Measurements from ENCODE around the gene MDC1. TPM values are rescaled to one million over a fixed set of nuclear protein-coding genes. Genes with fewer than 3 reads are reported as not detected.

MDC1 gene
- polyA plus RNA-seq, 1 donor: 53.0 TPM

- no peak for DNase-seq
These were observed 13.3 kb downstream of the MDC1 start for GRCh38 chr6:30703821-30704220.

GRCh38 chr6:30703011-30703410 lies 14.1 kb downstream of the MDC1 start:
- no peak for DNase-seq

GRCh38 chr6:30700340-30700739 lies 16.7 kb downstream of the MDC1 start:
- DNase-seq: no peak

- no peak for DNase-seq
These were observed 20.6 kb downstream of the MDC1 start for GRCh38 chr6:30696432-30696831.

- DNase-seq: no peak
These were observed 25.8 kb downstream of the MDC1 start for GRCh38 chr6:30691208-30691847.

GRCh38 chr6:30690403-30691207 lies 26.5 kb downstream of the MDC1 start, which contains the start of gene NRM:
TSS of gene NRM (minus strand) at chr6:30690984. CDS start at chr6:30690974, 10 bp downstream.
- DNase-seq: peak; percentile 87

- DNase-seq: no peak
These were observed 27.1 kb downstream of the MDC1 start for GRCh38 chr6:30689985-30690384.

GRCh38 chr6:30689022-30689865 lies 27.8 kb downstream of the MDC1 start:
- DNase-seq: no peak

GRCh38 chr6:30688569-30688968 lies 28.5 kb downstream of the MDC1 start:
- no peak for DNase-seq

GRCh38 chr6:30687659-30688431 lies 29.2 kb downstream of the MDC1 start:
- DNase-seq: peak; percentile 42

GRCh38 chr6:30686908-30687658 lies 30.0 kb downstream of the MDC1 start:
- peak; percentile 90 for DNase-seq

- DNase-seq: peak; percentile 52
These were observed 30.8 kb downstream of the MDC1 start, which contains the start of gene PPP1R18 for GRCh38 chr6:30686009-30686907. TSS of gene PPP1R18 (minus strand) at chr6:30686645. CDS start at chr6:30686018, 627 bp downstream.

- DNase-seq: no peak
These were observed 31.7 kb downstream of the MDC1 start for GRCh38 chr6:30685157-30686008.

- DNase-seq: no peak
These were observed 32.5 kb downstream of the MDC1 start for GRCh38 chr6:30684386-30685156.

GRCh38 chr6:30683980-30684338 lies 33.1 kb downstream of the MDC1 start:
- DNase-seq: no peak

- no peak for DNase-seq
These were observed 33.7 kb downstream of the MDC1 start for GRCh38 chr6:30683183-30683979.

Measured in left kidney (tissue), 2 donors.